Measurements from ENCODE around the gene TIMM22. TPM values are rescaled to one million over a fixed set of nuclear protein-coding genes. Genes with fewer than 3 reads are reported as not detected.

The TIMM22 gene
- total RNA-seq, 3 donors from 2014 or later (not counting 1 experiment from before 2014, with no cell fraction given) = 7.8 to 11.3 (median 8.9) TPM

DNA sequence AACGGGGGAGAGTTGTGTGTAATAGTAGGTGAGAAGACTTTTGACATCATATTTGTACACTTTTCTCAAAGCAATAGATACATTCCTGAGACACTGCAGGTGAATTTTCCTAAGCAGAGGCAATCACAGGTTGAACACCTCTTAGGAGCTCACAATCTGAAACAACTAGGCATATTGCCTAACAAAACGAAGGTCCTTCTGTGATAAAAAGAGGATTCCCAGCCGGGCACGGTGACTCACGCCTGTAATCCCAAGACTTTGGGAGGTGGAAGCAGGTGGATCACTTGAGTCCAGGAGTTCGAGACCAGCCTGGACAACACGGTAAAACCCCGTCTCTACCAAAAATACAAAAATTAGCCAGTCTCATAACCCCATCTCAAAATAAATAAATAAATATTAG, 34.8 kb upstream of the TIMM22 start:
- no peak for DNase-seq
- intact Hi-C loops (cut with micrococcal nuclease) = no loop called here
- Mint-ChIP-seq H3K27me3 (ENCODE audit: low read depth in 2 of 2) (peaks cover 8 to 11% of the 10 kb centered on the region in 2 donors), H3K36me3 (no peaks in the 10 kb centered on the region), H3K27ac (no peak overlapping the region), H3K9me3 (no peaks in the 10 kb centered on the region), H3K4me1 (no peaks in the 10 kb centered on the region), H3K4me3 (no peak overlapping the region)
- no peak for ATAC-seq
- H3K4me3 ChIP-seq (ENCODE audit: low read length) = no peak overlapping the region
- H3K9me3 ChIP-seq (ENCODE audit: control insufficient read depth, insufficient read depth, low read length) = no peaks in the 10 kb centered on the region
- no peak overlapping the region for H3K27ac ChIP-seq (ENCODE audit: low read length)
- TF ChIP-seq, protein P1, sequence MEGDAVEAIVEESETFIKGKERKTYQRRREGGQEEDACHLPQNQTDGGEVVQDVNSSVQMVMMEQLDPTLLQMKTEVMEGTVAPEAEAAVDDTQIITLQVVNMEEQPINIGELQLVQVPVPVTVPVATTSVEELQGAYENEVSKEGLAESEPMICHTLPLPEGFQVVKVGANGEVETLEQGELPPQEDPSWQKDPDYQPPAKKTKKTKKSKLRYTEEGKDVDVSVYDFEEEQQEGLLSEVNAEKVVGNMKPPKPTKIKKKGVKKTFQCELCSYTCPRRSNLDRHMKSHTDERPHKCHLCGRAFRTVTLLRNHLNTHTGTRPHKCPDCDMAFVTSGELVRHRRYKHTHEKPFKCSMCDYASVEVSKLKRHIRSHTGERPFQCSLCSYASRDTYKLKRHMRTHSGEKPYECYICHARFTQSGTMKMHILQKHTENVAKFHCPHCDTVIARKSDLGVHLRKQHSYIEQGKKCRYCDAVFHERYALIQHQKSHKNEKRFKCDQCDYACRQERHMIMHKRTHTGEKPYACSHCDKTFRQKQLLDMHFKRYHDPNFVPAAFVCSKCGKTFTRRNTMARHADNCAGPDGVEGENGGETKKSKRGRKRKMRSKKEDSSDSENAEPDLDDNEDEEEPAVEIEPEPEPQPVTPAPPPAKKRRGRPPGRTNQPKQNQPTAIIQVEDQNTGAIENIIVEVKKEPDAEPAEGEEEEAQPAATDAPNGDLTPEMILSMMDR (IDR thresholded peaks at IDR 0.05) = no peak
- no peaks in the 10 kb centered on the region for H3K27me3 ChIP-seq (ENCODE audit: control insufficient read depth, insufficient read depth, low read length)
- H3K36me3 ChIP-seq (ENCODE audit: control insufficient read depth, insufficient read depth, low read length) = no peaks in the 10 kb centered on the region
- 87% methylated on average over 5 of the region's 8 CpGs for WGBS (ENCODE audit: insufficient coverage)
- H3K4me1 ChIP-seq (ENCODE audit: control insufficient read depth, insufficient read depth, low read length) = no peaks in the 10 kb centered on the region

DNA sequence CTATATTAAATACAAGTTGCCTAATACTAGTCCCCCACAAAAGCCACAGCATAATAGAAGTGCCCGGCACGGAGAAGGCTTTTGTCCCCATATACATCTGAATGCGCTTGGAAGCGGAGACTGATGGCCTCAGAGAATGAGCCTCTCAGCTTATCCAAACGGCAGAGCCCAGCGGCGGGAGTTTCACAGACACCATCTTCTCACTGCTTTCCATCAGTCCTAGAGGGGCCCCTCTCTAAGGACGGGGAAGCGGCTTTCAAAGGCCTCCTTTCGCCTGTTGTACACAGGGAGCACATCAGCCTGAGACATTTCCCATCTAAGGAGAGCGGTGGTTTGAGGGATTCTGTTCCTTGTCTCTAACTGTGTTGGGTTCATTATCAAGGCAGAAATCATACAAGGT, 34.3 kb upstream of the TIMM22 start:
- Histone ChIP-seq H3K27me3 (ENCODE audit: control insufficient read depth, insufficient read depth, low read length) (no peaks in the 10 kb centered on the region), H3K36me3 (ENCODE audit: control insufficient read depth, insufficient read depth, low read length) (no peaks in the 10 kb centered on the region), H3K9me3 (ENCODE audit: control insufficient read depth, insufficient read depth, low read length) (no peaks in the 10 kb centered on the region), H3K4me3 (ENCODE audit: low read length) (no peak overlapping the region), H3K4me1 (ENCODE audit: control insufficient read depth, insufficient read depth, low read length) (no peaks in the 10 kb centered on the region), H3K27ac (ENCODE audit: low read length) (no peak overlapping the region)
- Mint-ChIP-seq H3K27ac (no peak overlapping the region), H3K9me3 (no peaks in the 10 kb centered on the region), H3K27me3 (ENCODE audit: low read depth in 2 of 2) (peaks cover 10 to 13% of the 10 kb centered on the region in 2 donors), H3K4me1 (no peaks in the 10 kb centered on the region), H3K36me3 (no peaks in the 10 kb centered on the region), H3K4me3 (no peak overlapping the region)
- TF ChIP-seq, protein P1 (IDR thresholded peaks at IDR 0.05) = no peak
- ATAC-seq (no peak), DNase-seq (no peak)
- WGBS (ENCODE audit: insufficient coverage) = 75% methylated on average over 11 of the region's 11 CpGs
- intact Hi-C loops (cut with micrococcal nuclease) = no loop called here

DNA sequence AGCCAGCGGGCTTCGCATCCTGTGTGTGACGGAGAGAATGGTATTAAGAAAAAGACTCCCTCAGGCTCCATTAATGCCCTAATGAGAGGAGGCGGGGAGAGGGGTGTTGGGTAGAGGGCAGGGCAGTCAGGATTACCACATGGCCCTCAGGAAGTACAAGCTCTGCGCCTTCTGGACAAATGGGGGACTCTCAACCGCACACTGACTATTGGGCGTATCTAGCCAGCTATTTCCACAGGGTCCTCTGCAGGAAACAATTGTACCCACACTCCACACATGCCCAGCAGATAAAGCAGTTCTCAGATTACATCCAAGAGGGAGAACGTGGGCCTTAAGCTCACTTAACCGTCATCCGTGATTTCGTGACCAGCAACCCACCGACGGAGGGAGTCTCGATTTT, 32.1 kb upstream of the TIMM22 start:
- TF ChIP-seq, protein P1 (IDR thresholded peaks at IDR 0.05) = no peak
- Mint-ChIP-seq H3K9me3 (no peaks in the 10 kb centered on the region), H3K4me3 (no peak overlapping the region), H3K36me3 (no peaks in the 10 kb centered on the region), H3K27ac (no peak overlapping the region), H3K27me3 (ENCODE audit: low read depth in 2 of 2) (peaks cover 16 to 28% of the 10 kb centered on the region in 2 donors), H3K4me1 (no peaks in the 10 kb centered on the region)
- WGBS (ENCODE audit: insufficient coverage) = 70% methylated on average over 14 of the region's 14 CpGs
- ATAC-seq (no peak), DNase-seq (no peak)
- intact Hi-C loops (cut with micrococcal nuclease) = no loop called here
- H3K27ac ChIP-seq (ENCODE audit: low read length) = no peak overlapping the region
- no peaks in the 10 kb centered on the region for H3K9me3 ChIP-seq (ENCODE audit: control insufficient read depth, insufficient read depth, low read length)
- H3K4me3 ChIP-seq (ENCODE audit: low read length) = no peak overlapping the region
- no peaks in the 10 kb centered on the region for H3K36me3 ChIP-seq (ENCODE audit: control insufficient read depth, insufficient read depth, low read length)
- no peaks in the 10 kb centered on the region for H3K27me3 ChIP-seq (ENCODE audit: control insufficient read depth, insufficient read depth, low read length)
- H3K4me1 ChIP-seq (ENCODE audit: control insufficient read depth, insufficient read depth, low read length) = no peaks in the 10 kb centered on the region

DNA sequence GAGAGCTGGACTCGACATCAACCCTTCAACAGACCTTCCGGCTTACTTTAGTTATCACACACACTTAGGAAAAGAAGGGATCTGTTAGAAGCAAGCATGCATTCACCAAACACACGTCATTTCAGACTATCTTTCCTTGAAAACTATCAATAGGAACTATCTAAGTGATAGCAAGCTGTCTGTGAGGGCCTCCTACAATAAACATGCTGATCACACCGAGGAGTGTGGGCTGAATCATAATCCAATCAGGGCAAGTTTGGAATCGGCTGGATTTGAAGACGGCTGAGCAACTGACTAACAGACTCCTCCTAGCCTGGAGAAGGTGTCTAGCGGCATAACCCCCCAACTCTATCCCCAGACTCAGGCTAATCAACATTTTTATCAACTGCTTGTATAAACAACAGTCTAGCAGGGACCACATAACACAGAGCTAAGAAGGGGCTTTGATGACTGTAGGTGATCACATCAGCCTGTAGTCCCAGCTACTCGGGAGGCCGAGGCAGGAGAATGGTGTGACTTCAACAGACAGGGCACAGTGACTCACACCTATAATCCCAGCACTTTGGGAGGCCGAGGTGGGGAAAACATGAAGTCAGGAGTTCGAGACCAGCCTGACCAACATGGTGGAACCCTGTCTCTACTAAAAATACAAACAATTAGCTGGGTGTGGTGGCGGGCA, 31.5 kb upstream of the TIMM22 start:
- ATAC-seq = no peak
- H3K4me3 Mint-ChIP-seq = no peak overlapping the region
- H3K4me1 Mint-ChIP-seq = no peaks in the 10 kb centered on the region
- no peaks in the 10 kb centered on the region for H3K9me3 Mint-ChIP-seq
- peaks cover 19 to 31% of the 10 kb centered on the region in 2 donors for H3K27me3 Mint-ChIP-seq (ENCODE audit: low read depth in 2 of 2)
- H3K27ac Mint-ChIP-seq = no peak overlapping the region
- no peaks in the 10 kb centered on the region for H3K9me3 ChIP-seq (ENCODE audit: control insufficient read depth, insufficient read depth, low read length)
- H3K27me3 ChIP-seq (ENCODE audit: control insufficient read depth, insufficient read depth, low read length) = no peaks in the 10 kb centered on the region
- no peaks in the 10 kb centered on the region for H3K36me3 ChIP-seq (ENCODE audit: control insufficient read depth, insufficient read depth, low read length)
- H3K36me3 Mint-ChIP-seq = no peaks in the 10 kb centered on the region
- H3K4me1 ChIP-seq (ENCODE audit: control insufficient read depth, insufficient read depth, low read length) = no peaks in the 10 kb centered on the region
- no peak overlapping the region for H3K27ac ChIP-seq (ENCODE audit: low read length)
- no peak for DNase-seq
- intact Hi-C loops (cut with micrococcal nuclease) = no loop called here
- no peak overlapping the region for H3K4me3 ChIP-seq (ENCODE audit: low read length)
- 82% methylated on average over 12 of the region's 12 CpGs for WGBS (ENCODE audit: insufficient coverage)
- TF ChIP-seq, protein P1 (IDR thresholded peaks at IDR 0.05) = no peak

Data from natural killer cell (primary cell).